Nephron (organoid): ENCODE measurements around the gene KCNH8.

Experiments used
- H3K27ac Mint-ChIP-seq, 3 experiments: 2 replicates each; pipeline ENCODE4 v1.8.0; 2020; ENCODE audit warnings: mixed read lengths in 3 of 3, mild to moderate bottlenecking in 2 of 3, moderate library complexity in 1 of 3
- H3K27me3 Mint-ChIP-seq: 2 replicates; pipeline ENCODE4 v1.8.0; 2021; ENCODE audit warnings: low read depth, mild to moderate bottlenecking, moderate library complexity, mixed read lengths
- H3K36me3 Mint-ChIP-seq: 2 replicates; pipeline ENCODE4 v1.8.0; 2020; ENCODE audit warnings: low read depth, mixed read lengths
- H3K4me1 Mint-ChIP-seq: 2 replicates; pipeline ENCODE4 v1.8.0; 2020; ENCODE audit warnings: mixed read lengths
- H3K4me3 Mint-ChIP-seq, 3 experiments: 2 replicates each; pipeline ENCODE4 v1.8.0; 2020; ENCODE audit warnings: mild to moderate bottlenecking in 3 of 3, mixed read lengths in 3 of 3, moderate library complexity in 2 of 3
- H3K9me3 Mint-ChIP-seq: 2 replicates; pipeline ENCODE4 v1.8.0; 2020; ENCODE audit warnings: mixed read lengths
- CTCF ChIP-seq, 3 experiments: fragments of 200-600 bp; sonication (generic); IDR thresholded peaks; one replicate each; pipeline ENCODE4 v1.5.0; 2021; ENCODE audit warnings: antibody characterized with exemption in 3 of 3; ENCODE audit not compliant: unreplicated experiment in 3 of 3

The KCNH8 gene

DNA sequence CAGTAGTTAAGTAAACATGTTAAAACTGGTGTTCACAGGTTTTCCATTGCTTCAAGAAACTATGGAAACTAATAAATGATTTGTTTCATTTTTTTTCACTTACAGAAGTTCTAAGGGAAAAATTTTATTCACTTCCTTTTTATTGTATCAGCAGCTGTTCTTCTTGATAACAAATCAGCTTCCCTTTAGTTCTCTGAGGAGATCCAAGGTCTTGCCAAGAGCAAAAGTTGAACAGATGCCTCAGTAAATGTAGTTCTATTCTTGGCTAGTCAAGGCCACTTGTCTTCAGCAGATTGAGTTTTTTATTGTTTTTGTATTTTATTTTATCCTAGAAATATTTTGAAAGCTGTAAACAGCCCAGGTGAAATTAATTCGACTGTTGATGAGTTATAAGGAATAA lies 41.8 kb downstream of the KCNH8 start:
- H3K4me3 Mint-ChIP-seq: no peak overlapping the region
- no peaks in the 10 kb centered on the region for H3K27me3 Mint-ChIP-seq
- no peaks in the 10 kb centered on the region for H3K36me3 Mint-ChIP-seq
- H3K9me3 Mint-ChIP-seq: no peaks in the 10 kb centered on the region
- H3K27ac Mint-ChIP-seq: no peak overlapping the region
- TF ChIP-seq CTCF (IDR thresholded peaks at IDR 0.05; ENCODE audit: unreplicated experiment in 3 of 3): no peak
- H3K4me1 Mint-ChIP-seq: no peaks in the 10 kb centered on the region

GRCh38 chr3:19190602-19191001 lies 42.3 kb downstream of the KCNH8 start:
- no peaks in the 10 kb centered on the region for H3K36me3 Mint-ChIP-seq
- no peaks in the 10 kb centered on the region for H3K9me3 Mint-ChIP-seq
- H3K4me3 Mint-ChIP-seq: no peak overlapping the region
- TF ChIP-seq CTCF (IDR thresholded peaks at IDR 0.05; ENCODE audit: unreplicated experiment in 3 of 3): no peak
- H3K4me1 Mint-ChIP-seq: no peaks in the 10 kb centered on the region
- no peak overlapping the region for H3K27ac Mint-ChIP-seq
- H3K27me3 Mint-ChIP-seq: no peaks in the 10 kb centered on the region

GRCh38 chr3:19199131-19199530 lies 50.8 kb downstream of the KCNH8 start:
- H3K4me1 Mint-ChIP-seq: no peaks in the 10 kb centered on the region
- no peaks in the 10 kb centered on the region for H3K27me3 Mint-ChIP-seq
- no peaks in the 10 kb centered on the region for H3K9me3 Mint-ChIP-seq
- no peak overlapping the region for H3K4me3 Mint-ChIP-seq
- no peaks in the 10 kb centered on the region for H3K36me3 Mint-ChIP-seq
- no peak for TF ChIP-seq CTCF (IDR thresholded peaks at IDR 0.05; ENCODE audit: unreplicated experiment in 3 of 3)
- no peak overlapping the region for H3K27ac Mint-ChIP-seq

GRCh38 chr3:19202303-19202702 lies 54.0 kb downstream of the KCNH8 start:
- no peak for TF ChIP-seq CTCF (IDR thresholded peaks at IDR 0.05; ENCODE audit: unreplicated experiment in 3 of 3)
- H3K9me3 Mint-ChIP-seq: no peaks in the 10 kb centered on the region
- H3K4me1 Mint-ChIP-seq: no peaks in the 10 kb centered on the region
- no peaks in the 10 kb centered on the region for H3K27me3 Mint-ChIP-seq
- H3K36me3 Mint-ChIP-seq: no peaks in the 10 kb centered on the region
- H3K27ac Mint-ChIP-seq: no peak overlapping the region
- no peak overlapping the region for H3K4me3 Mint-ChIP-seq

GRCh38 chr3:19202754-19203153 lies 54.4 kb downstream of the KCNH8 start:
- Mint-ChIP-seq H3K36me3 (no peaks in the 10 kb centered on the region), H3K4me1 (no peaks in the 10 kb centered on the region), H3K27ac (no peak overlapping the region), H3K9me3 (no peaks in the 10 kb centered on the region), H3K4me3 (no peak overlapping the region), H3K27me3 (no peaks in the 10 kb centered on the region)
- no peak for TF ChIP-seq CTCF (IDR thresholded peaks at IDR 0.05; ENCODE audit: unreplicated experiment in 3 of 3)

DNA sequence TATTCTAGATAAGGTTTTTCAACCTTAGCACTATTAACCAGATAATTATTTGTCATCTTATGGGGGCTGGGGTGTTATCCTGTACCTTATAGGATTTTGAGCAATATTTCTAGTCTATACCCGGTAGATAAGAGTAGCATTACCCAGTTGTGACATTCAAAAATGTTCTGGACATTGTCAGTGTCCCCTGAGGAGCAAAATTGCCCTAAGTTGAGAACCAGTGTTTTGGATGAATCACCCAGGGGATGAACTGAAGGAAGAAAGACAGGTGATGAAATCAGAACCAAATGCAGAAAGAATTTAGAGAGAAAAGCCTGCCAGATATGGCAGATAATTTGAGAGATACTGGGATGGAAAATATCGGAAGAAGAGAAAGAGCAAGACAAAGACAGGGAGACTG lies 58.2 kb downstream of the KCNH8 start:
- Mint-ChIP-seq H3K4me3 (no peak overlapping the region), H3K4me1 (no peaks in the 10 kb centered on the region), H3K27me3 (no peaks in the 10 kb centered on the region), H3K27ac (no peak overlapping the region), H3K9me3 (no peaks in the 10 kb centered on the region), H3K36me3 (no peaks in the 10 kb centered on the region)
- TF ChIP-seq CTCF (IDR thresholded peaks at IDR 0.05; ENCODE audit: unreplicated experiment in 3 of 3): no peak
